ENCODE results near the gene ENTREP3. TPM values are rescaled to one million over a fixed set of nuclear protein-coding genes. Genes with fewer than 3 reads are reported as not detected.
A peak's percentile ranks its signal among the peaks of the same experiment; 100 is the strongest.

The ENTREP3 gene
- total RNA-seq, 6 experiments from 2014 or later, result 7.2 to 13.0 (median 9.6) TPM

DNA sequence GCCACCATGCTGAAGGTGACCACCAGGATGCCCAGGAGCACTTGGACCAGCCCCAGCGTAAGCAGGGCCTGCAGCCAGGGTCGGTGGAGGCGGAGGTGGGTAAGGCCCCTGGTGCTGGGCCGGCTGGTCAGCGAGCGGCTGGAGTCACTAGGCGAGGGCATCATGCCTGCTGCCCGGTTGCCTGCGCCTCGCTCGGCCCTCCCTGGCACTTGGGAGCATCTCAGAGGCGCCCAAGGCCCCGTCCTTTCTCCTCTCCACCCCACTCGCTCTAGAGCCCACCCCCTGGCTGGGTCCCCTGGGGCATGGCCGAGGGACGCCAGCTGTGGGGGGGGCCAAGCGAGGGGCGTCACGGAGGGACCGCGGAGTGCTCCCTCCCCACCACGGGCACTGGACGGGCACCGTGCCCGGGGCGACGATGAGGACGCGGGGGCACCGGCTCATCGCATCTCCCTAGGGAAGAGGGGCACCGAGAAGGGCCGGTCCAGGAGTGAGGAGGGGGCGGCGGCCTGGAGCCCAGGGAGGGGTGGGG lies 505 bp downstream of the ENTREP3 start:
- Histone ChIP-seq H3K27me3 (no peaks in the 10 kb centered on the region), H3K36me3 (peaks cover 0 to 21% (median 0%) of the 10 kb centered on the region in 4 donors), H3K4me3 (peak overlapping the region; percentile 72 to 84 (median 79)), H3K27ac (peak overlapping the region; percentile 76 to 90 (median 82)), H3K9me3 (no peaks in the 10 kb centered on the region), H3K4me1 (peaks cover 0 to 16% (median 0%) of the 10 kb centered on the region in 4 donors)
- DNase-seq (peak in 2 of 3 donors; percentile 45 to 56), ATAC-seq (peak in 2 of 4 donors; percentile 1 to 4)
- WGBS (ENCODE audit: insufficient coverage, low coverage, low lambda C conversion rate, missing lambda C conversion rate), result 0% methylated on average over 16 of the region's 35 CpGs
- no peak for TF ChIP-seq POLR2A (IDR thresholded peaks at IDR 0.05)
- TF ChIP-seq, protein P1, sequence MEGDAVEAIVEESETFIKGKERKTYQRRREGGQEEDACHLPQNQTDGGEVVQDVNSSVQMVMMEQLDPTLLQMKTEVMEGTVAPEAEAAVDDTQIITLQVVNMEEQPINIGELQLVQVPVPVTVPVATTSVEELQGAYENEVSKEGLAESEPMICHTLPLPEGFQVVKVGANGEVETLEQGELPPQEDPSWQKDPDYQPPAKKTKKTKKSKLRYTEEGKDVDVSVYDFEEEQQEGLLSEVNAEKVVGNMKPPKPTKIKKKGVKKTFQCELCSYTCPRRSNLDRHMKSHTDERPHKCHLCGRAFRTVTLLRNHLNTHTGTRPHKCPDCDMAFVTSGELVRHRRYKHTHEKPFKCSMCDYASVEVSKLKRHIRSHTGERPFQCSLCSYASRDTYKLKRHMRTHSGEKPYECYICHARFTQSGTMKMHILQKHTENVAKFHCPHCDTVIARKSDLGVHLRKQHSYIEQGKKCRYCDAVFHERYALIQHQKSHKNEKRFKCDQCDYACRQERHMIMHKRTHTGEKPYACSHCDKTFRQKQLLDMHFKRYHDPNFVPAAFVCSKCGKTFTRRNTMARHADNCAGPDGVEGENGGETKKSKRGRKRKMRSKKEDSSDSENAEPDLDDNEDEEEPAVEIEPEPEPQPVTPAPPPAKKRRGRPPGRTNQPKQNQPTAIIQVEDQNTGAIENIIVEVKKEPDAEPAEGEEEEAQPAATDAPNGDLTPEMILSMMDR (IDR thresholded peaks at IDR 0.05), result no peak
- intact Hi-C loops (cut with DNase I), result loop anchor here in 1 of 2 donors (5.0 kb wide), 1 partner anchor 73 kb away; no protein-coding TSS in a partner anchor

DNA sequence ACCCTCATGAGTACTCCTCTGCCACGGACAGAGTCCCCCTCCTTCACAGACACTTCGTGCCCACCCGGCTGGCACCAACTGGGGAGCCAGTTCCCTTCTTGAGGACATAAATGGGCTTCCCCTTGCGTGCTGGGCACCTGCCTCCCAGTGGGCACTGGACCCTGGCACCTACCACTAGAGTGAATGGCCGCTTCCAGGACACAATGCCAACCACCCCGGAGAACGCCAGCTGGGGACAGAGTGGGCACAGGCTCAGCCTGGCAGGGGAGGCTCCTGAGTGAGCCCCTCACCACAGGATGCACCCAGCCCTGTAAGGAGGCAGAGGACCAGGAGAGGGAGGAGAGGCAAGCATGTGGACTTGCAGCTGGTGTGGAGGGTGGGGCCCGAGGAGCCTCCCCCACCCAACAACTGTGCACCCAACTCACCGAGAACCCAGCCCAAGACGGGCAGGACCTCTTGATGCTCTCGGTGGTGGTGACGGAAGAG lies 1.0 kb downstream of the ENTREP3 start:
- H3K27me3 ChIP-seq, result no peaks in the 10 kb centered on the region
- DNase-seq (no peak), ATAC-seq (no peak)
- TF ChIP-seq, protein P1 (IDR thresholded peaks at IDR 0.05), result no peak
- no peak for TF ChIP-seq POLR2A (IDR thresholded peaks at IDR 0.05)
- peaks cover 0 to 16% (median 0%) of the 10 kb centered on the region in 4 donors for H3K4me1 ChIP-seq
- no peak overlapping the region for H3K27ac ChIP-seq
- intact Hi-C loops (cut with DNase I), result loop anchor here in 1 of 2 donors (5.0 kb wide), 1 partner anchor 73 kb away; no protein-coding TSS in a partner anchor
- H3K4me3 ChIP-seq, result peak overlapping the region; percentile 72 to 84 (median 79)
- H3K36me3 ChIP-seq, result peaks cover 0 to 16% (median 0%) of the 10 kb centered on the region in 4 donors
- H3K9me3 ChIP-seq, result no peaks in the 10 kb centered on the region
- 56% methylated on average over 7 of the region's 12 CpGs for WGBS (ENCODE audit: insufficient coverage, low coverage, low lambda C conversion rate, missing lambda C conversion rate)

DNA sequence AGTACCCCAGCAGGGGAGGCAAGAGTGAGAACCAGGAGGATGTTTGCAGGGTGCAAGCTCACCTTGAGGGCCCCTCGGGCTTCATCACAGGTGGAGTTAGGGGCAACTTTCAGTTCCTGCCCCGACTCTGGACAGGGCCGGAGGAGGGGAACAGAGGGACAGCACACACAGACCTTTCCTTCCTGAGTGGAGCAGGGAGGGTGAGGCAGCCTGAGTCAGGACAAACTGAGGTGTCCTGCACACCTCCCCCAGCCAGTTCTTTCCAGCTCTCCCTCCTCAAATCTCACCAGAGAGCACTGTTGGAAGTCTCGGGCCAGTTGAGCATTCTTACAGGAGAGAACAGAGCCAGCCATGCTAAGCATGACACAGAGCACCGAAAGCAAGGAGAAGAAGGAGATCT lies 1.5 kb downstream of the ENTREP3 start:
- H3K4me1 ChIP-seq, result peaks cover 0 to 16% (median 0%) of the 10 kb centered on the region in 4 donors
- peaks cover 0 to 13% (median 0%) of the 10 kb centered on the region in 4 donors for H3K36me3 ChIP-seq
- no peak for DNase-seq
- ATAC-seq, result no peak
- intact Hi-C loops (cut with DNase I), result loop anchor here in 1 of 2 donors (5.0 kb wide), 1 partner anchor 74 kb away; no protein-coding TSS in a partner anchor
- TF ChIP-seq POLR2A (IDR thresholded peaks at IDR 0.05), result no peak
- TF ChIP-seq, protein P1 (IDR thresholded peaks at IDR 0.05), result no peak
- H3K9me3 ChIP-seq, result no peaks in the 10 kb centered on the region
- no peaks in the 10 kb centered on the region for H3K27me3 ChIP-seq
- 50% methylated on average over 1 of the region's 5 CpGs for WGBS (ENCODE audit: insufficient coverage, low coverage, low lambda C conversion rate, missing lambda C conversion rate)
- no peak overlapping the region for H3K27ac ChIP-seq
- H3K4me3 ChIP-seq, result no peak overlapping the region

DNA sequence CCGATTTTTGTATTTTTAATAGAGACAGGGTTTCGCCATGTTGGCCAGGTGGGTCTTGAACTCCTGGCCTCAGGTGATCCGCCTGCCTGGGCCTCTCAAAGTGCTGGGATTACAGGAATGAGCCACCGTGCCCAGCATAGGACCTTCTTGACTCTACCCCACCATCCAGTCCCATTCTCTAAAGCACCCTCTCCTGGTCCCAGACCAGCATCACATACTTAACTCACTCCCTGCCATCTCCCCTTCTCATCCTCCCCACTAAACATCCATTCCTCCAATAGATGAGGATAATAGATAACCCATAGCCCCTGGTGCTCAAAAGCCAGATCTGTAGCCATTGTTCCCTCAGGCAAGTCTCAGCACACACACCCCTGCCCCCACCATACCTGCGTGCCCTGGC lies 2.1 kb downstream of the ENTREP3 start:
- no peak overlapping the region for H3K4me3 ChIP-seq

More for the DNA sequence above, 2.1 kb downstream of the ENTREP3 start:
- Histone ChIP-seq H3K9me3 (no peaks in the 10 kb centered on the region), H3K27me3 (no peaks in the 10 kb centered on the region), H3K4me1 (peaks cover 0 to 16% (median 0%) of the 10 kb centered on the region in 4 donors), H3K36me3 (peaks cover 0 to 7% (median 0%) of the 10 kb centered on the region in 4 donors), H3K27ac (no peak overlapping the region)
- DNase-seq (no peak), ATAC-seq (no peak)
- TF ChIP-seq POLR2A (IDR thresholded peaks at IDR 0.05), result no peak
- TF ChIP-seq, protein P1 (IDR thresholded peaks at IDR 0.05), result no peak
- intact Hi-C loops (cut with DNase I), result loop anchor here in 1 of 2 donors (5.0 kb wide), 1 partner anchor 74 kb away; no protein-coding TSS in a partner anchor
- 65% methylated on average over 2 of the region's 5 CpGs for WGBS (ENCODE audit: insufficient coverage, low coverage, low lambda C conversion rate, missing lambda C conversion rate)
